ENCODE data around the gene KIAA0513. TPM values are rescaled to one million over a fixed set of nuclear protein-coding genes. Genes with fewer than 3 reads are reported as not detected.
"Not testable (repeated sequence)": the region's sequence is repeated elsewhere in the genome, so short reads cannot be mapped to it uniquely, and the experiment has no call there.

KIAA0513 gene
- total RNA-seq, 1 experiment from 2014 or later = 2.4 TPM

GRCh38 chr16:85123441-85123840 is 95.8 kb downstream of the KIAA0513 start:
- H3K36me3 ChIP-seq; H3K27me3 ChIP-seq; DNase-seq; H3K9me3 ChIP-seq (replicated peaks): not testable (repeated sequence)
- H3K27ac ChIP-seq = peak overlapping the region; percentile 97
- peaks cover 35% of the 10 kb centered on the region for H3K4me1 ChIP-seq
- peak overlapping the region; percentile 33 for H3K4me3 ChIP-seq

GRCh38 chr16:85123891-85124635 is 96.5 kb downstream of the KIAA0513 start:
- H3K36me3 ChIP-seq = no peaks in the 10 kb centered on the region
- no peaks in the 10 kb centered on the region; the same call in 1 of the 2 replicates for H3K9me3 ChIP-seq (replicated peaks)
- H3K4me1 ChIP-seq = peaks cover 35% of the 10 kb centered on the region
- peak overlapping the region; percentile 97 for H3K27ac ChIP-seq
- peak; percentile 72 to 75 for DNase-seq
- H3K27me3 ChIP-seq = no peaks in the 10 kb centered on the region
- peak overlapping the region; percentile 33 for H3K4me3 ChIP-seq

GRCh38 chr16:85124636-85125346 is 97.2 kb downstream of the KIAA0513 start:
- Histone ChIP-seq H3K27me3 (no peaks in the 10 kb centered on the region), H3K4me1 (peaks cover 41% of the 10 kb centered on the region), H3K27ac (peak overlapping the region; percentile 97), H3K36me3 (no peaks in the 10 kb centered on the region), H3K4me3 (no peak overlapping the region), H3K9me3 (replicated peaks) (no peaks in the 10 kb centered on the region; the same call in 1 of the 2 replicates)
- DNase-seq = peak; percentile 90 to 94

GRCh38 chr16:85125570-85126393 is 98.2 kb downstream of the KIAA0513 start:
- H3K4me1 ChIP-seq = peaks cover 50% of the 10 kb centered on the region
- no peak for DNase-seq
- no peak overlapping the region for H3K4me3 ChIP-seq
- H3K9me3 ChIP-seq (replicated peaks) = no peaks in the 10 kb centered on the region; the same call in 1 of the 2 replicates
- H3K27me3 ChIP-seq = no peaks in the 10 kb centered on the region
- no peaks in the 10 kb centered on the region for H3K36me3 ChIP-seq
- H3K27ac ChIP-seq = peak overlapping the region; percentile 83

GRCh38 chr16:85126394-85126704 is 98.8 kb downstream of the KIAA0513 start:
- no peak for DNase-seq
- no peaks in the 10 kb centered on the region for H3K27me3 ChIP-seq
- H3K9me3 ChIP-seq (replicated peaks) = no peaks in the 10 kb centered on the region; the same call in 1 of the 2 replicates
- peak overlapping the region; percentile 83 for H3K27ac ChIP-seq
- H3K36me3 ChIP-seq = no peaks in the 10 kb centered on the region
- peaks cover 54% of the 10 kb centered on the region for H3K4me1 ChIP-seq
- H3K4me3 ChIP-seq = no peak overlapping the region

- H3K27me3 ChIP-seq = no peaks in the 10 kb centered on the region
- H3K9me3 ChIP-seq (replicated peaks) = no peaks in the 10 kb centered on the region; the same call in 1 of the 2 replicates
- H3K27ac ChIP-seq = peak overlapping the region; percentile 83
- H3K4me3 ChIP-seq = no peak overlapping the region
- H3K36me3 ChIP-seq = no peaks in the 10 kb centered on the region
- DNase-seq = peak; percentile 97 to 98
- H3K4me1 ChIP-seq = peaks cover 54% of the 10 kb centered on the region
Observed at GRCh38 chr16:85126705-85127378, 99.2 kb downstream of the KIAA0513 start.

- no peaks in the 10 kb centered on the region; the same call in 1 of the 2 replicates for H3K9me3 ChIP-seq (replicated peaks)
- no peaks in the 10 kb centered on the region for H3K36me3 ChIP-seq
- peak overlapping the region; percentile 83 for H3K27ac ChIP-seq
- DNase-seq = no peak
- H3K27me3 ChIP-seq = no peaks in the 10 kb centered on the region
- no peak overlapping the region for H3K4me3 ChIP-seq
- H3K4me1 ChIP-seq = peaks cover 54% of the 10 kb centered on the region
Observed at GRCh38 chr16:85127379-85127723, 99.8 kb downstream of the KIAA0513 start.

- no peaks in the 10 kb centered on the region; the same call in 1 of the 2 replicates for H3K9me3 ChIP-seq (replicated peaks)
- H3K4me3 ChIP-seq = no peak overlapping the region
- no peak overlapping the region for H3K27ac ChIP-seq
- H3K36me3 ChIP-seq = no peaks in the 10 kb centered on the region
- no peak for DNase-seq
- no peaks in the 10 kb centered on the region for H3K27me3 ChIP-seq
- peaks cover 53% of the 10 kb centered on the region for H3K4me1 ChIP-seq
Observed at GRCh38 chr16:85128079-85128837, 100.7 kb downstream of the KIAA0513 start.

GRCh38 chr16:85129876-85130704 is 102.5 kb downstream of the KIAA0513 start:
- Histone ChIP-seq H3K27me3 (no peaks in the 10 kb centered on the region), H3K4me1 (peaks cover 47% of the 10 kb centered on the region), H3K9me3 (replicated peaks) (no peaks in the 10 kb centered on the region; the same call in 1 of the 2 replicates), H3K4me3 (peak overlapping the region; percentile 16), H3K36me3 (no peaks in the 10 kb centered on the region), H3K27ac (peak overlapping the region; percentile 89)
- DNase-seq = peak; percentile 51 to 74

GRCh38 chr16:85130705-85131028 is 103.1 kb downstream of the KIAA0513 start:
- no peak for DNase-seq
- peak overlapping the region; percentile 89 for H3K27ac ChIP-seq
- H3K36me3 ChIP-seq = no peaks in the 10 kb centered on the region
- no peaks in the 10 kb centered on the region for H3K27me3 ChIP-seq
- no peaks in the 10 kb centered on the region; the same call in 1 of the 2 replicates for H3K9me3 ChIP-seq (replicated peaks)
- H3K4me1 ChIP-seq = peaks cover 50% of the 10 kb centered on the region
- peak overlapping the region; percentile 16; the same call in 1 of the 2 replicates for H3K4me3 ChIP-seq

- Histone ChIP-seq H3K36me3 (no peaks in the 10 kb centered on the region), H3K4me1 (peaks cover 38% of the 10 kb centered on the region), H3K9me3 (replicated peaks) (no peaks in the 10 kb centered on the region), H3K27me3 (no peaks in the 10 kb centered on the region), H3K4me3 (no peak overlapping the region), H3K27ac (no peak overlapping the region)
- no peak for DNase-seq
Observed at GRCh38 chr16:85132456-85133289, 105.1 kb downstream of the KIAA0513 start.

- no peak for DNase-seq
- Histone ChIP-seq H3K36me3 (no peaks in the 10 kb centered on the region), H3K27ac (no peak overlapping the region), H3K27me3 (no peaks in the 10 kb centered on the region), H3K9me3 (replicated peaks) (no peaks in the 10 kb centered on the region), H3K4me1 (peaks cover 35% of the 10 kb centered on the region), H3K4me3 (no peak overlapping the region)
Observed at GRCh38 chr16:85133290-85133599, 105.7 kb downstream of the KIAA0513 start.

All from SJCRH30 (cell line).